ENCODE data around the gene CAMK2G. TPM values are rescaled to one million over a fixed set of nuclear protein-coding genes. Genes with fewer than 3 reads are reported as not detected.

CAMK2G gene
- polyA plus RNA-seq, 1 of the 3 experiments (the other 2 are of a cell fraction), result 41.4 TPM

- no peak for TF ChIP-seq IRF3 (IDR thresholded peaks at IDR 0.05; ENCODE audit: low read depth, low read length)
- TF ChIP-seq SIN3A (IDR thresholded peaks at IDR 0.05; ENCODE audit: borderline replicate concordance, low read depth, low read length), result no peak
- no peak for TF ChIP-seq RCOR1 (IDR thresholded peaks at IDR 0.05; ENCODE audit: low read length)
- TF ChIP-seq MXI1 (IDR thresholded peaks at IDR 0.05; ENCODE audit: low read depth, low read length), result no peak
- no peak for TF ChIP-seq YY1 (IDR thresholded peaks at IDR 0.05; ENCODE audit: low read depth)
- TF ChIP-seq ELF1 (IDR thresholded peaks at IDR 0.05), result no peak
- no peak for TF ChIP-seq FOXJ3 (CRISPR knock-in tag; IDR thresholded peaks at IDR 0.05)
- TF ChIP-seq, protein P1, sequence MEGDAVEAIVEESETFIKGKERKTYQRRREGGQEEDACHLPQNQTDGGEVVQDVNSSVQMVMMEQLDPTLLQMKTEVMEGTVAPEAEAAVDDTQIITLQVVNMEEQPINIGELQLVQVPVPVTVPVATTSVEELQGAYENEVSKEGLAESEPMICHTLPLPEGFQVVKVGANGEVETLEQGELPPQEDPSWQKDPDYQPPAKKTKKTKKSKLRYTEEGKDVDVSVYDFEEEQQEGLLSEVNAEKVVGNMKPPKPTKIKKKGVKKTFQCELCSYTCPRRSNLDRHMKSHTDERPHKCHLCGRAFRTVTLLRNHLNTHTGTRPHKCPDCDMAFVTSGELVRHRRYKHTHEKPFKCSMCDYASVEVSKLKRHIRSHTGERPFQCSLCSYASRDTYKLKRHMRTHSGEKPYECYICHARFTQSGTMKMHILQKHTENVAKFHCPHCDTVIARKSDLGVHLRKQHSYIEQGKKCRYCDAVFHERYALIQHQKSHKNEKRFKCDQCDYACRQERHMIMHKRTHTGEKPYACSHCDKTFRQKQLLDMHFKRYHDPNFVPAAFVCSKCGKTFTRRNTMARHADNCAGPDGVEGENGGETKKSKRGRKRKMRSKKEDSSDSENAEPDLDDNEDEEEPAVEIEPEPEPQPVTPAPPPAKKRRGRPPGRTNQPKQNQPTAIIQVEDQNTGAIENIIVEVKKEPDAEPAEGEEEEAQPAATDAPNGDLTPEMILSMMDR (IDR thresholded peaks at IDR 0.05), result no peak
These were observed 94.1 kb downstream of the CAMK2G start (continued) for GRCh38 chr10:73780301-73780700.

DNA sequence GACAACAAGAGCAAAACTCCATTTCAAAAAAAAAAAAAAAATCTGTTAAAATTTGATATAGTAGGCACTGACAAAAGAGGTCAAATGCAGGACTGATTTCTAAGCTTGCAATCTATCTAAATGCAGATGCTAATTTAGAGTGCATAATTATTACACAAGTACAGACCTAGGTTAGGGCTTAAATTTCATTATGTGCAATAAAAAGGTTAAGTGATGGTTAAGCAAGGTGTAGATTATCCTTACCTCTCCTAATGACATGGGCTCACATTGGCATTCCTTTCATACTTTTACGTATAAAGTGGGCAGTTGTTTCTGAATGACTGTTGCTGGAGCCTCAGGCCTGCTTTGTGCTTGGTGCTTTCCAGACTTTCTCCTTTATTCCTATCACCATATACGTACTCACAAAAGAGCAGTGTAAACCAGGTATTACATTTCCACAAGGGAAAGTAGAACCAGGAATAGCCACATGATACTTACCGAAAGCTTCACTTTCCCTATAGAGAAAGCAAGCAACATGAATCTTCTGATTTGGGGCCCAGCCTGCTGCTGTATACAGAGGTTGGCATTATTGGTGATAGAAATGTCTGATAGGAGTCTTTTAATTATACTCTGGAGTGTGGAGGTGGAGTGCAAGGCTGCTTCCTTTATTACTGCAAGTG is 94.7 kb downstream of the CAMK2G start:
- Histone ChIP-seq H3F3A (replicated peaks; ENCODE audit: insufficient read depth) (peaks cover 13% of the 10 kb centered on the region), H3K79me2 (ENCODE audit: insufficient read depth) (peaks cover 95% of the 10 kb centered on the region), H3K36me3 (replicated peaks in 1 of 2; ENCODE audit: control insufficient read depth in 1 of 2, insufficient read depth in 2 of 2, low read length in 1 of 2) (peaks cover 18 to 32% of the 10 kb centered on the region in 2 experiments), H3K27me3 (ENCODE audit: insufficient read depth) (no peaks in the 10 kb centered on the region), H3K4me3 (ENCODE audit: low read depth in 2 of 2, low read length in 1 of 2) (no peak overlapping the region), H3K4me2 (no peak overlapping the region), H3K9ac (no peak overlapping the region), H3K9me2 (no peaks in the 10 kb centered on the region), H4K20me1 (ENCODE audit: insufficient read depth) (peaks cover 4% of the 10 kb centered on the region; the same call in 1 of the 2 replicates), H3K9me3 (no peaks in the 10 kb centered on the region), H2AFZ (ENCODE audit: low read depth) (no peak overlapping the region), H3K27ac (ENCODE audit: low read depth in 2 of 2, low read length in 1 of 2) (no peak overlapping the region), H3K4me1 (ENCODE audit: control insufficient read depth in 1 of 2, insufficient read depth in 2 of 2, low read depth in 1 of 2, low read length in 1 of 2) (peaks cover 12 to 15% of the 10 kb centered on the region in 2 experiments; a peak in 3 of 4 replicates)
- DNase-seq, result no peak
- ChIA-PET POLR2A (no interaction called here), CTCF (interaction anchor here (1.3 kb wide), 1 partner anchor 9 kb away, joined by 3 read pairs; no protein-coding TSS in a partner anchor)
- TF ChIP-seq EP300 (IDR thresholded peaks at IDR 0.05; ENCODE audit: borderline replicate concordance in 1 of 2, low read depth in 1 of 2, low read length in 1 of 2) (no peak), TEAD4 (IDR thresholded peaks at IDR 0.05; ENCODE audit: borderline replicate concordance, insufficient read depth) (no peak), CHD2 (IDR thresholded peaks at IDR 0.05; ENCODE audit: low read length, partially characterized antibody) (no peak), TAF1 (IDR thresholded peaks at IDR 0.05; ENCODE audit: borderline replicate concordance, low read depth, low read length) (no peak), TCF12 (IDR thresholded peaks at IDR 0.05) (no peak), EZH2phosphoT487 (IDR thresholded peaks at IDR 0.05; ENCODE audit: borderline replicate concordance, low read depth) (no peak), FOXM1 (IDR thresholded peaks at IDR 0.05; ENCODE audit: low read depth) (no peak)
- TF ChIP-seq, protein P1 (IDR thresholded peaks at IDR 0.05), result no peak
- WGBS (ENCODE audit: low lambda C conversion rate), result 95% methylated on average over 3 of the region's 3 CpGs
